Measurements from ENCODE around the gene PGAM4.
"Not testable (repeated sequence)": the region's sequence is repeated elsewhere in the genome, so short reads cannot be mapped to it uniquely, and the experiment has no call there.

PGAM4 gene

GRCh38 chrX:77924320-77924859 lies 45.0 kb downstream of the PGAM4 start:
- no peak for DNase-seq

DNA sequence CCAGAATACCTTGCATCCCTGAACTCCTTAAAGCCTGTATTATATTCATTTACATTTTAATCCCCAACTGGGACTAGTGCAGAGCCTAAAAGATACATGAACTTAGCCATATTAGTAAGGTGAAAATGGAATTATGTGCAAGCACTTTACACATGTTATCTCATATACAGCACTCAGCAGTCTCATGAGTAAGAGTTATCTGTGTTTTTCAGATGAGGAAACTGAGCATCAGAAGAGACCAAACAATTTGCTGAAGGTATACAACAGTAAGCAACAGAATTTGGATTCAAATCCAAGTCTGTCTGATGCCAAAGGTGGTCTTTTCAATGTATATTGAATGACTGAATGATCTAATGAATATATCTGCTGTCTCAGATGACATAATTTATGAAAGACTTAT lies 46.7 kb downstream of the PGAM4 start:
- no peak for DNase-seq

DNA sequence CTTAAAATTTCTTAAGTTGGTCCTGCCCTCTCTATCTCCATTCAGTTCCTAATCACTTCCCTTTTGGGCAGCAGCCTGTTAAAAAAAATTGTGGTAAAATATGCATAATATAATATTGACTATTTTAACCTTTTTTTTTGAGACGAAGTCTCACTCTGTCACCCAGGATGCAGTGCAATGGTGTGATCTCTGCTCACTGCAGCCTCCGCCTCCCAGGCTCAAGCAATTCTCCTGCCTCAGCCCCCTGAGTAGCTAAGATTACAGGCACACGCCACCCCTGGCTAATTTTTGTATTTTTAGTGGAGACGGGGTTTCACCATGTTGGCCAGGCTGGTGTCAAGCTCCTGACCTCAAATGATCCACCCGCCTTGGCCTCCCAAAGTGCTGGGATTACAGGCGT lies 50.1 kb downstream of the PGAM4 start:
- DNase-seq: not testable (repeated sequence)

GRCh38 chrX:77918568-77918967 lies 50.9 kb downstream of the PGAM4 start:
- no peak for DNase-seq
